Astrocyte of the cerebellum (primary cell): ENCODE measurements around the gene ZNF679.
A peak's percentile ranks its signal among the peaks of the same experiment; 100 is the strongest.
"Not testable (repeated sequence)": the region's sequence is repeated elsewhere in the genome, so short reads cannot be mapped to it uniquely, and the experiment has no call there.

ENCODE experiments used
- DNase-seq: peaks from one replicate; pipeline ENCODE4 v3.0.0-alpha.2; 2011; ENCODE audit warnings: low read depth
- H3K4me3 ChIP-seq: 2 replicates; pipeline ENCODE4 v1.5.1; 2011; ENCODE audit warnings: mild to moderate bottlenecking, low read depth, low read length, moderate library complexity
- CTCF ChIP-seq: IDR thresholded peaks from 2 replicates; pipeline ENCODE4 v1.5.1; 2012; ENCODE audit warnings: low read length, low read depth, moderate library complexity, mild to moderate bottlenecking; ENCODE audit errors: missing control alignments
- in situ Hi-C: cut with HindIII; loops from 2 replicates; pipeline ENCODE4 v1.10.0; 2017; ENCODE audit warnings: low sequenced_read_pairs

Gene ZNF679

GRCh38 chr7:64312826-64313225 is 84.6 kb downstream of the ZNF679 start:
- in situ Hi-C loops: no loop called here
- no peak overlapping the region for H3K4me3 ChIP-seq
- DNase-seq: no peak
- no peak for TF ChIP-seq CTCF

GRCh38 chr7:64313740-64314491 is 85.6 kb downstream of the ZNF679 start, which contains the start of gene ZNF736:
TSS of gene ZNF736 (plus strand) at chr7:64313961. CDS start at chr7:64314151, 190 bp downstream.
- no peak for TF ChIP-seq CTCF
- H3K4me3 ChIP-seq: peak within 1 kb of the TSS; percentile 94
- in situ Hi-C loops: no loop called here
- peak; percentile 81 for DNase-seq

DNA sequence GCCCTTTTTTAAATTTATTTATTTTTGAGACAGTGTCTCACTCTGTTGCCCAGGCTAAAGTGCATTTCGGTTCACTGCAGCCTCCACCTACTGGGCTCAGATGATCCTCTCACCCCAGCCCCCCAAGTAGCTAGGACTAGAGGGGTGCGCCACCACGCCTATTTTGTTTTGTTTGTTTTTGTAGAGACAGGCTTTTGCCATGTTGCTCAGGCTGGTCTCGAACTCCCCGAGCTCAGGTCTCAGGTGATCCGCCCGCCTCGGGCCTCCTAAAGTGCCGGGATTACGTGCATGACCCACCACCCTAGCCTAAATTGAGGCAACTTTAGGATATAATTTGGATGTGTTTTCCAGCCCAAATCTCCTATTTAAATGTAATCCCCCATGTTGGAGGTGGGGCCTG is 86.3 kb downstream of the ZNF679 start:
- peak overlapping the region; percentile 94 for H3K4me3 ChIP-seq
- in situ Hi-C loops: no loop called here
- no peak for DNase-seq
- no peak for TF ChIP-seq CTCF

DNA sequence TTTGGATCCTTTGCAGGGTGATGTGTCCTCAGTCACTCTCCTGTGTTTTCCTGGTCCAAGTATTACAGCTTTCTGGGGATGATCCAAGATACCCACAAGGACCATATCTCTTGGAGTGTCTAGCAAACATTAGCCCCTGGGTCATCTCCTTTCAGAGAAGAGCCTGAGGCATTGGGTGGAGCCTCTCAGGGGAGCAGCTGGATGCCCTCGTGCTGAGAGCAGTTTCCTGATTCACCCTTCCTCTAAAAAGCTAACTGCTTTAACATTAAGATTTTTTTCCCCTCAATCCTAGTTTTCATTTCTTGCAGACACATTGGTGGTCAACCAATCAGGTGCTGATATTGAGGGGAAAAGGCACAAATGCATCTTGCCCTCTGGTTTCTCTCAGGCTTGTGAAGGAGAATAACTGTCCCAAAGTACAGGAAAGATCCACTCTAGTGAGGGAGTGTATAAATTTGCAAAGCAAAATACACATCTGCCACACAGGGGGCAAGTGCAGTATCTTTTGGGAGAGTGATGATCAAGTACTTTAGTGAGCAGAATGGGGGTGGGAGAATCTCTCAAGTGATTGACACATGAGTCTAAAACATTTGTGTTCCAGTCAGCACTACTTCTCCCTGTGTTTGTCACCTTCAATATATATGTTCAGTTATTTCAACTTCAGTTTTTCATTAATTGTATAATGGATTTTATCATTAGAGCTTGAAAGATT is 87.9 kb downstream of the ZNF679 start:
- DNase-seq, H3K4me3 ChIP-seq, in situ Hi-C loops: not testable (repeated sequence)
